NCI-H510A (cell line): ENCODE results near the gene DCUN1D1.

ENCODE experiments used
- DNase-seq: peaks from one replicate; lab custom pipeline; 2025; lab: John Stamatoyannopoulos, UW

Gene DCUN1D1

GRCh38 chr3:182971637-182972036 is 8.7 kb downstream of the DCUN1D1 start:
- no peak for DNase-seq

GRCh38 chr3:182970811-182971418 is 9.4 kb downstream of the DCUN1D1 start:
- DNase-seq = no peak

- DNase-seq = no peak
Observed at GRCh38 chr3:182969853-182970252, 10.5 kb downstream of the DCUN1D1 start.

GRCh38 chr3:182969277-182969676 is 11.1 kb downstream of the DCUN1D1 start:
- DNase-seq = no peak

GRCh38 chr3:182967218-182968204 is 12.8 kb downstream of the DCUN1D1 start:
- no peak for DNase-seq

- no peak for DNase-seq
Observed at GRCh38 chr3:182965861-182966366, 14.4 kb downstream of the DCUN1D1 start.

- no peak for DNase-seq
Observed at GRCh38 chr3:182964179-182964578, 16.2 kb downstream of the DCUN1D1 start.

- no peak for DNase-seq
Observed at GRCh38 chr3:182962166-182962565, 18.2 kb downstream of the DCUN1D1 start.

GRCh38 chr3:182959474-182960350 is 20.6 kb downstream of the DCUN1D1 start:
- DNase-seq = no peak

- DNase-seq = no peak
Observed at GRCh38 chr3:182957676-182958266, 22.6 kb downstream of the DCUN1D1 start.

- no peak for DNase-seq
Observed at GRCh38 chr3:182957226-182957625, 23.1 kb downstream of the DCUN1D1 start.

- no peak for DNase-seq
Observed at GRCh38 chr3:182954553-182955235, 25.6 kb downstream of the DCUN1D1 start.

- no peak for DNase-seq
Observed at GRCh38 chr3:182949688-182950087, 30.6 kb downstream of the DCUN1D1 start.

GRCh38 chr3:182948305-182948704 is 32.0 kb downstream of the DCUN1D1 start:
- no peak for DNase-seq

- no peak for DNase-seq
Observed at GRCh38 chr3:182947888-182948287, 32.5 kb downstream of the DCUN1D1 start.

- DNase-seq = no peak
Observed at GRCh38 chr3:182941719-182942118, 38.6 kb downstream of the DCUN1D1 start.

- no peak for DNase-seq
Observed at GRCh38 chr3:182940266-182940808, 40.0 kb downstream of the DCUN1D1 start.

GRCh38 chr3:182937293-182938051 is 42.9 kb downstream of the DCUN1D1 start:
- DNase-seq = peak; percentile 60

GRCh38 chr3:182936918-182937285 is 43.4 kb downstream of the DCUN1D1 start:
- DNase-seq = no peak
